ENCODE measurements around the gene RNU6-9.

RNU6-9 gene

GRCh38 chr19:926589-927350 is 33.5 kb downstream of the RNU6-9 start:
- no peak for DNase-seq (ENCODE audit: low read depth, low spot score)
- no peak for TF ChIP-seq CTCF (IDR thresholded peaks at IDR 0.05; ENCODE audit: insufficient read depth, low read length, missing control alignments)
- ChIA-PET CTCF (interaction anchor here (1.5 kb wide), 2 partner anchors 44 to 57 kb away, joined by 4 to 11 read pairs; partner anchors contain the start of gene WDR18), POLR2A (interaction anchor here (1.0 kb wide), 1 partner anchor 58 kb away, joined by 3 read pairs; no protein-coding TSS in a partner anchor)
- H3K4me3 ChIP-seq (ENCODE audit: low read depth, low read length), result peak overlapping the region; percentile 85

GRCh38 chr19:927351-927779 is 34.1 kb downstream of the RNU6-9 start:
- CTCF ChIA-PET, result interaction anchor here (1.5 kb wide), 2 partner anchors 43 to 56 kb away, joined by 4 to 11 read pairs; partner anchors contain the start of gene WDR18

GRCh38 chr19:927780-928401 is 34.6 kb downstream of the RNU6-9 start:
- ChIA-PET CTCF (interaction anchor here (1.5 kb wide), 2 partner anchors 43 to 56 kb away, joined by 4 to 11 read pairs; partner anchors contain the start of gene WDR18), POLR2A (interaction anchor here (1.0 kb wide), 1 partner anchor 57 kb away, joined by 3 read pairs; no protein-coding TSS in a partner anchor)
- peak overlapping the region; percentile 85 for H3K4me3 ChIP-seq (ENCODE audit: low read depth, low read length)
- no peak for DNase-seq (ENCODE audit: low read depth, low spot score)
- TF ChIP-seq CTCF (IDR thresholded peaks at IDR 0.05; ENCODE audit: insufficient read depth, low read length, missing control alignments), result no peak

More at GRCh38 chr19:927351-927779, 34.1 kb downstream of the RNU6-9 start:
- POLR2A ChIA-PET, result interaction anchor here (1.0 kb wide), 1 partner anchor 58 kb away, joined by 3 read pairs; no protein-coding TSS in a partner anchor
- TF ChIP-seq CTCF (IDR thresholded peaks at IDR 0.05; ENCODE audit: insufficient read depth, low read length, missing control alignments), result no peak
- H3K4me3 ChIP-seq (ENCODE audit: low read depth, low read length), result peak overlapping the region; percentile 85
- DNase-seq (ENCODE audit: low read depth, low spot score), result no peak

- no peak for TF ChIP-seq CTCF (IDR thresholded peaks at IDR 0.05; ENCODE audit: insufficient read depth, low read length, missing control alignments)
- POLR2A ChIA-PET, result no interaction called here
- CTCF ChIA-PET, result interaction anchor here (1.5 kb wide), 2 partner anchors 42 to 55 kb away, joined by 4 to 11 read pairs; partner anchors contain the start of gene WDR18
- H3K4me3 ChIP-seq (ENCODE audit: low read depth, low read length), result no peak overlapping the region; the same call in 1 of the 2 replicates
- no peak for DNase-seq (ENCODE audit: low read depth, low spot score)
Observed at GRCh38 chr19:928471-929202, 35.4 kb downstream of the RNU6-9 start.

- ChIA-PET CTCF (no interaction called here), POLR2A (no interaction called here)
- H3K4me3 ChIP-seq (ENCODE audit: low read depth, low read length), result no peak overlapping the region
- TF ChIP-seq CTCF (IDR thresholded peaks at IDR 0.05; ENCODE audit: insufficient read depth, low read length, missing control alignments), result no peak
- no peak for DNase-seq (ENCODE audit: low read depth, low spot score)
Observed at GRCh38 chr19:929203-929890, 36.1 kb downstream of the RNU6-9 start.

Measured in AG04449 (cell line).